NCI-H1436 treated with DMSO at 0.1 percent for 48 hours (cell line): ENCODE data around the gene C15orf39.
"Not testable (repeated sequence)": the region's sequence is repeated elsewhere in the genome, so short reads cannot be mapped to it uniquely, and the experiment has no call there.

ENCODE experiments used
- DNase-seq: peaks from one replicate; lab custom pipeline; 2025; lab: John Stamatoyannopoulos, UW

Gene C15orf39

GRCh38 chr15:75201616-75202250 is at the start of gene C15orf39:
Gene C15orf39 (plus strand): TSS chr15:75201882. CDS start chr15:75206049, 4,167 bp downstream.
- DNase-seq = no peak

- DNase-seq = no peak
Observed at GRCh38 chr15:75152382-75153079, 49.2 kb upstream of the C15orf39 start.

GRCh38 chr15:75153087-75153486 is 48.6 kb upstream of the C15orf39 start:
- DNase-seq = no peak

GRCh38 chr15:75153565-75154276 is 48.0 kb upstream of the C15orf39 start:
- DNase-seq = no peak

- DNase-seq = no peak
Observed at GRCh38 chr15:75154461-75155062, 47.1 kb upstream of the C15orf39 start.

GRCh38 chr15:75156326-75157215 is 45.1 kb upstream of the C15orf39 start:
- no peak for DNase-seq

GRCh38 chr15:75158402-75158801 is 43.3 kb upstream of the C15orf39 start:
- DNase-seq = no peak

GRCh38 chr15:75159244-75159643 is 42.4 kb upstream of the C15orf39 start:
- DNase-seq = no peak

- DNase-seq = no peak
Observed at GRCh38 chr15:75161106-75161916, 40.4 kb upstream of the C15orf39 start.

- DNase-seq = no peak
Observed at GRCh38 chr15:75161917-75162414, 39.7 kb upstream of the C15orf39 start.

- DNase-seq = no peak
Observed at GRCh38 chr15:75163150-75163564, 38.5 kb upstream of the C15orf39 start.

GRCh38 chr15:75164625-75165350 is 36.9 kb upstream of the C15orf39 start:
- no peak for DNase-seq

- DNase-seq = not testable (repeated sequence)
Observed at GRCh38 chr15:75166489-75167063, 35.1 kb upstream of the C15orf39 start.

GRCh38 chr15:75167588-75168350 is 33.9 kb upstream of the C15orf39 start:
- DNase-seq = no peak

GRCh38 chr15:75168374-75168773 is 33.3 kb upstream of the C15orf39 start:
- no peak for DNase-seq

- DNase-seq = no peak
Observed at GRCh38 chr15:75170203-75170602, 31.5 kb upstream of the C15orf39 start.

- no peak for DNase-seq
Observed at GRCh38 chr15:75170711-75171341, 30.9 kb upstream of the C15orf39 start.

- DNase-seq = no peak
Observed at GRCh38 chr15:75171408-75171807, 30.3 kb upstream of the C15orf39 start.
